ENCODE measurements around the gene KIAA1191. TPM values are rescaled to one million over a fixed set of nuclear protein-coding genes. Genes with fewer than 3 reads are reported as not detected.

KIAA1191 gene
- total RNA-seq, 6 donors from 2014 or later, result 53.4 to 109 (median 90.0) TPM

- DNase-seq (peak in 1 of 2 donors; percentile 24), ATAC-seq (ENCODE audit: low FRiP score in 2 of 2) (peak in 1 of 2 donors; percentile 5)
- H3K4me1 ChIP-seq, result peaks cover 0 to 2% (median 0%) of the 10 kb centered on the region in 4 donors
- WGBS, 2 donors, result 90 to 94% methylated on average over 12 to 13 of the region's 13 CpGs
- H3K4me3 ChIP-seq, result no peak overlapping the region
- no peaks in the 10 kb centered on the region for H3K27me3 ChIP-seq
- TF ChIP-seq, protein P1, sequence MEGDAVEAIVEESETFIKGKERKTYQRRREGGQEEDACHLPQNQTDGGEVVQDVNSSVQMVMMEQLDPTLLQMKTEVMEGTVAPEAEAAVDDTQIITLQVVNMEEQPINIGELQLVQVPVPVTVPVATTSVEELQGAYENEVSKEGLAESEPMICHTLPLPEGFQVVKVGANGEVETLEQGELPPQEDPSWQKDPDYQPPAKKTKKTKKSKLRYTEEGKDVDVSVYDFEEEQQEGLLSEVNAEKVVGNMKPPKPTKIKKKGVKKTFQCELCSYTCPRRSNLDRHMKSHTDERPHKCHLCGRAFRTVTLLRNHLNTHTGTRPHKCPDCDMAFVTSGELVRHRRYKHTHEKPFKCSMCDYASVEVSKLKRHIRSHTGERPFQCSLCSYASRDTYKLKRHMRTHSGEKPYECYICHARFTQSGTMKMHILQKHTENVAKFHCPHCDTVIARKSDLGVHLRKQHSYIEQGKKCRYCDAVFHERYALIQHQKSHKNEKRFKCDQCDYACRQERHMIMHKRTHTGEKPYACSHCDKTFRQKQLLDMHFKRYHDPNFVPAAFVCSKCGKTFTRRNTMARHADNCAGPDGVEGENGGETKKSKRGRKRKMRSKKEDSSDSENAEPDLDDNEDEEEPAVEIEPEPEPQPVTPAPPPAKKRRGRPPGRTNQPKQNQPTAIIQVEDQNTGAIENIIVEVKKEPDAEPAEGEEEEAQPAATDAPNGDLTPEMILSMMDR (IDR thresholded peaks at IDR 0.05), result no peak
- H3K27ac ChIP-seq, result peak overlapping the region in 1 of 4 donors; percentile 8
- H3K36me3 ChIP-seq, result peaks cover 0 to 20% (median 3%) of the 10 kb centered on the region in 4 donors
- H3K9me3 ChIP-seq, result no peaks in the 10 kb centered on the region
These were observed 10.3 kb upstream of the KIAA1191 start for GRCh38 chr5:176371621-176372539.

- Histone ChIP-seq H3K27me3 (peaks cover 0 to 6% (median 0%) of the 10 kb centered on the region in 4 donors), H3K9me3 (no peaks in the 10 kb centered on the region), H3K4me3 (no peak overlapping the region), H3K36me3 (peaks cover 0 to 20% (median 3%) of the 10 kb centered on the region in 4 donors), H3K4me1 (peaks cover 7 to 13% (median 12%) of the 10 kb centered on the region in 4 donors), H3K27ac (no peak overlapping the region)
- DNase-seq, result no peak
- TF ChIP-seq POLR2AphosphoS5 (IDR thresholded peaks at IDR 0.05), result no peak
- TF ChIP-seq POLR2A (IDR thresholded peaks at IDR 0.05), result no peak
- no peak for TF ChIP-seq EP300 (IDR thresholded peaks at IDR 0.05)
- TF ChIP-seq, protein P1 (IDR thresholded peaks at IDR 0.05), result no peak
- 89% methylated on average over 8 of the region's 8 CpGs for WGBS, 2 donors
- no peak for ATAC-seq (ENCODE audit: low FRiP score in 2 of 2)
These were observed 8.6 kb upstream of the KIAA1191 start for GRCh38 chr5:176369934-176370711.

GRCh38 chr5:176368726-176369125, 7.2 kb upstream of the KIAA1191 start:
- peak in 1 of 2 donors; percentile 67 for DNase-seq
- no peak for ATAC-seq (ENCODE audit: low FRiP score in 2 of 2)
- Histone ChIP-seq H3K36me3 (peaks cover 0 to 20% (median 3%) of the 10 kb centered on the region in 4 donors), H3K4me3 (no peak overlapping the region), H3K27ac (no peak overlapping the region), H3K4me1 (peaks cover 11 to 20% (median 16%) of the 10 kb centered on the region in 4 donors), H3K27me3 (peaks cover 0 to 6% (median 0%) of the 10 kb centered on the region in 4 donors), H3K9me3 (no peaks in the 10 kb centered on the region)
- TF ChIP-seq EP300 (IDR thresholded peaks at IDR 0.05), result no peak
- TF ChIP-seq POLR2AphosphoS5 (IDR thresholded peaks at IDR 0.05), result no peak
- TF ChIP-seq, protein P1 (IDR thresholded peaks at IDR 0.05), result no peak
- no peak for TF ChIP-seq POLR2A (IDR thresholded peaks at IDR 0.05)
- 93 to 98% methylated on average over 8 to 13 of the region's 13 CpGs for WGBS, 2 donors

DNA sequence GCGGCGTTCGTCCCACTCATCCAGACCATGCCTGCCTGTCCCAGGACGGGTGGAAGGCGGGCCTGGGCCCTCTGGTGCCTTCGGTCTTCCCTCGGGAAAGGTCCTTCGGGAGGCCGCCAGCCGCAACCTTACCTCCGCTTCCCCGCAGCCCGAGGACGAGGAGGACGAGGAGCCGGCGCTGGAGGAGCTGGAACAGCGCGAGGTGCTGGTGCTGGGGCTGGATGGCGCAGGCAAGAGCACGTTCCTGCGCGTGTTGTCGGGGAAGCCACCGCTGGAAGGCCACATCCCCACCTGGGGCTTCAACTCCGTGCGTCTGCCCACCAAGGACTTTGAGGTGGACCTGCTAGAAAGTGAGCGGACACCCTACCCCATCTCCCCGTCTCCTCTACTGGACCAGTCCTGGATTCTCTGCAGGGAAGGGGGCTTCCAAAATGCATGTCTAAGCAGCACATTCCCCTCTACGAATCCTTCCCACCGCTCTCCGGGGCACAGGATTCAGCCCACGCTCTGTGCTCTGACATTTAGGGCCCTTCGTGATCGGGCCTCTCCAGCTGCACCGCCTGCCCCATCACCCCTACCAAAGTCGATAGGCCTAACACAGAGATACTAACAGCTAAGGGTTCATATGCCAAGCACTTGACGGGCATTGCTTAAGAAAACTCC, 4.8 kb upstream of the KIAA1191 start:
- Histone ChIP-seq H3K27ac (peak overlapping the region in 1 of 4 donors; percentile 79), H3K4me1 (peaks cover 11 to 26% (median 20%) of the 10 kb centered on the region in 4 donors), H3K36me3 (peaks cover 0 to 13% (median 3%) of the 10 kb centered on the region in 4 donors), H3K4me3 (peak overlapping the region; percentile 72 to 89 (median 84)), H3K27me3 (peaks cover 0 to 6% (median 0%) of the 10 kb centered on the region in 4 donors), H3K9me3 (no peaks in the 10 kb centered on the region)
- DNase-seq (no peak), ATAC-seq (ENCODE audit: low FRiP score in 2 of 2) (no peak)
- TF ChIP-seq POLR2AphosphoS5 (IDR thresholded peaks at IDR 0.05) (no peak), POLR2A (IDR thresholded peaks at IDR 0.05) (no peak)
- WGBS, 2 donors, result 74 to 88% methylated on average over 16 to 38 of the region's 38 CpGs

Data from upper lobe of left lung (tissue), 6 donors.